Measurements from ENCODE around the gene TFE3. TPM values are rescaled to one million over a fixed set of nuclear protein-coding genes. Genes with fewer than 3 reads are reported as not detected.

Gene TFE3
- total and polyA plus RNA-seq, 2 experiments from 2014 or later, result 32.1 to 55.0 TPM

DNA sequence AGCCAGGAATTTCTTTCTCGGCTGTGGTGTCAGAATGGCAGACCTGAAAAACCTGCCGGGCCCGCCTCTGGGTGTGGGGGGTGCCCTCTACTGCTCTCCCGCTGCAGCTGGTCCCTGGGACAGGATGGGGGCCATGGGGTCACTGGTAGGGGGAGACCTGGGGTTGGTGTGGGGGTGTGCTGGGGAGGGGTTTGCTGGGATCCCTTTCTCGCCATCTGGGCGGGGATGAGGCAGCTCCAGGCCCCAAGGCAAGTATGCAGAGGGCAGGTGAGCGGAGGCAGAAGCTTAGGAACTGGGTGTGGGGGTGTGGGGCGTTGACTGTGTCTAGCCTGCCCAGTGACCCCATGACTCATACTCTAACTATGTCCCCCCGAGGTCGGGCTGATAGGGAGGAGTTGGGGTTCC, 16.5 kb upstream of the TFE3 start:
- DNase-seq (ENCODE audit: low read depth in 1 of 2, low spot score in 1 of 2), result no peak
- Histone ChIP-seq H3K27me3 (no peaks in the 10 kb centered on the region), H3K4me1 (ENCODE audit: low read depth) (no peaks in the 10 kb centered on the region), H3K4me3 (no peak overlapping the region), H3K36me3 (no peaks in the 10 kb centered on the region), H3K27ac (no peak overlapping the region), H3K9me3 (ENCODE audit: low read depth) (no peaks in the 10 kb centered on the region)
- TF ChIP-seq, protein P1, sequence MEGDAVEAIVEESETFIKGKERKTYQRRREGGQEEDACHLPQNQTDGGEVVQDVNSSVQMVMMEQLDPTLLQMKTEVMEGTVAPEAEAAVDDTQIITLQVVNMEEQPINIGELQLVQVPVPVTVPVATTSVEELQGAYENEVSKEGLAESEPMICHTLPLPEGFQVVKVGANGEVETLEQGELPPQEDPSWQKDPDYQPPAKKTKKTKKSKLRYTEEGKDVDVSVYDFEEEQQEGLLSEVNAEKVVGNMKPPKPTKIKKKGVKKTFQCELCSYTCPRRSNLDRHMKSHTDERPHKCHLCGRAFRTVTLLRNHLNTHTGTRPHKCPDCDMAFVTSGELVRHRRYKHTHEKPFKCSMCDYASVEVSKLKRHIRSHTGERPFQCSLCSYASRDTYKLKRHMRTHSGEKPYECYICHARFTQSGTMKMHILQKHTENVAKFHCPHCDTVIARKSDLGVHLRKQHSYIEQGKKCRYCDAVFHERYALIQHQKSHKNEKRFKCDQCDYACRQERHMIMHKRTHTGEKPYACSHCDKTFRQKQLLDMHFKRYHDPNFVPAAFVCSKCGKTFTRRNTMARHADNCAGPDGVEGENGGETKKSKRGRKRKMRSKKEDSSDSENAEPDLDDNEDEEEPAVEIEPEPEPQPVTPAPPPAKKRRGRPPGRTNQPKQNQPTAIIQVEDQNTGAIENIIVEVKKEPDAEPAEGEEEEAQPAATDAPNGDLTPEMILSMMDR (IDR thresholded peaks at IDR 0.05; ENCODE audit: low read depth, low read length), result no peak

DNA sequence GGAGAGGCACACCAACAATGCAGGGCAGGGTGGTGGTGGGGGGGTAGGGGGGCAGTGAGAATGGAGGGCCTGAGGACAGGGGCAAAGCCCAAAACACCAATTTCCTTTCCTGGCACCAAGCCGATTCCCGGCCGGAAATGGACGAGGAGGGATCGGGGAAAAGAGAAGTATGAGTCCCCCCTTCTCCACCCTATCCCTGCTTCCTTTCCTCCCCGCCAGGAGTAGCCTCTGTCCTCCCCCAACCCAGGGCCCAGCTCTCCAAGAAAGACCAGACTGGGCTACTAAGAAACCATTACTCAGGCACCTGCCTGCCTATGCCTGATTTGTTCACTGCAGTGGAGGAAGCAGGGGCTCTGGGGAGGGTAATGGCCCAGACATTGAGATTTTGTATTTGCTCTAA, 16.0 kb upstream of the TFE3 start:
- Histone ChIP-seq H3K36me3 (no peaks in the 10 kb centered on the region), H3K4me3 (no peak overlapping the region), H3K9me3 (ENCODE audit: low read depth) (no peaks in the 10 kb centered on the region), H3K27ac (no peak overlapping the region), H3K4me1 (ENCODE audit: low read depth) (no peaks in the 10 kb centered on the region), H3K27me3 (no peaks in the 10 kb centered on the region)
- no peak for DNase-seq (ENCODE audit: low read depth in 1 of 2, low spot score in 1 of 2)
- TF ChIP-seq, protein P1 (IDR thresholded peaks at IDR 0.05; ENCODE audit: low read depth, low read length), result no peak

DNA sequence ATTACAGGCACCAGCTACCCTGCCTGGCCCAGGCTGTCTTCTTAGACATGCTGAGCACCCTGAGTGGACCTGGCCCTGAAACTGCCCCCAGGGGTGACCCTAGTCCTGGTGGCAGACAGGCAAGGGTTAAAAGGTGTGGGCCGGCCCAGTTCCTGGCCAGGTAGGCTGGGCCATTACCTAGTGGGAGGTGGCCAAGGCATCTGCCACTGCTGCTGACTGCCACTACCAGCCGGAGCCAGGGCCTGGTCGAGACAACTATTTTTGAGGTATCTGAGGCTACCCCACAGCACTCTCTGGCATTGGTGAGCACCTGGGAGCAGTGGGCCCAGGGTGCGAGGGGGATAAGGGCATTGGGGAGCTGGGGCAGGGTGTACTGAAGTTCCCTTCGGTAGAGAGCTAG, 15.6 kb upstream of the TFE3 start, which contains the start of gene CCDC120:
Gene CCDC120 (plus strand): TSS at position 206 of the 400 bp plus-strand sequence. CDS start 3,043 bp downstream, outside the sequence.
- TF ChIP-seq, protein P1 (IDR thresholded peaks at IDR 0.05; ENCODE audit: low read depth, low read length), result no peak
- no peaks in the 10 kb centered on the region for H3K9me3 ChIP-seq (ENCODE audit: low read depth)
- no peak within 1 kb of the TSS for H3K27ac ChIP-seq
- H3K36me3 ChIP-seq, result no peaks in the 10 kb centered on the region
- no peaks in the 10 kb centered on the region for H3K4me1 ChIP-seq (ENCODE audit: low read depth)
- no peak for DNase-seq (ENCODE audit: low read depth in 1 of 2, low spot score in 1 of 2)
- no peak within 1 kb of the TSS for H3K4me3 ChIP-seq
- H3K27me3 ChIP-seq, result no peaks in the 10 kb centered on the region

DNA sequence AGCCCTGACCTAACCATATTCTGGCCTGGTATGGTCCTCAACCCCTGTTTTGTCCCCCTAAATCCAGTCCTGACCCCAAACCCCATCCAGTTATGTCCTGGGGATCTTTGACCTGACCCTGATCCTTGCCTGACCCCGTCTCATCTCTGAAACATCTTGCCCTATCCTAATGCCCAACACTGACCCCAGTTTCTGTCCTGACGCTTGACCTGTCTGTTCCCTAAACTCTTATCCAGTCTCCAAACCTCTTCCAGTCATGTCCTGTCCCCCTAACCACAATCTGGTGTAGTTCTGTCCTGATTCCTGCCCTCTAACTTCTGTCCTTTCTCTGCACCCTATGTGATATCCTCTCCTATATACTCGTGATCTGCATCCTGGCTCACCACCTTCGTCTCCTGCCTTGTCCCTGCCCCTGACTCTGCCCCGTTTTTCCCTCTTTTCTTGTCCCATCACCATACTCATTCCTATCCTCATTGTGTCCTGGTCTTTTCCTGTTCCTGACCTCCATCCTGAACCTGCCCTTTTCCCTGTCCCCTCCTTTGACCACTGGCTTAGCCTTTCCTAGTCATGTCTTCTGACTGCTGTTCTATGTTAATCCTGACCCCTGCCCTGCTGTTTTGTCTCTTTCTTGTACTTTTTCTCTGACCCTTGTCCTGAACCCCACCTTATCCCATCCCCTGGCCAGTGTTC, 11.1 kb upstream of the TFE3 start:
- no peaks in the 10 kb centered on the region for H3K36me3 ChIP-seq
- peak overlapping the region; percentile 62 for H3K4me3 ChIP-seq
- H3K9me3 ChIP-seq (ENCODE audit: low read depth), result no peaks in the 10 kb centered on the region
- TF ChIP-seq, protein P1 (IDR thresholded peaks at IDR 0.05; ENCODE audit: low read depth, low read length), result no peak
- H3K27me3 ChIP-seq, result no peaks in the 10 kb centered on the region
- H3K4me1 ChIP-seq (ENCODE audit: low read depth), result no peaks in the 10 kb centered on the region
- H3K27ac ChIP-seq, result no peak overlapping the region
- DNase-seq (ENCODE audit: low read depth in 1 of 2, low spot score in 1 of 2), result no peak

DNA sequence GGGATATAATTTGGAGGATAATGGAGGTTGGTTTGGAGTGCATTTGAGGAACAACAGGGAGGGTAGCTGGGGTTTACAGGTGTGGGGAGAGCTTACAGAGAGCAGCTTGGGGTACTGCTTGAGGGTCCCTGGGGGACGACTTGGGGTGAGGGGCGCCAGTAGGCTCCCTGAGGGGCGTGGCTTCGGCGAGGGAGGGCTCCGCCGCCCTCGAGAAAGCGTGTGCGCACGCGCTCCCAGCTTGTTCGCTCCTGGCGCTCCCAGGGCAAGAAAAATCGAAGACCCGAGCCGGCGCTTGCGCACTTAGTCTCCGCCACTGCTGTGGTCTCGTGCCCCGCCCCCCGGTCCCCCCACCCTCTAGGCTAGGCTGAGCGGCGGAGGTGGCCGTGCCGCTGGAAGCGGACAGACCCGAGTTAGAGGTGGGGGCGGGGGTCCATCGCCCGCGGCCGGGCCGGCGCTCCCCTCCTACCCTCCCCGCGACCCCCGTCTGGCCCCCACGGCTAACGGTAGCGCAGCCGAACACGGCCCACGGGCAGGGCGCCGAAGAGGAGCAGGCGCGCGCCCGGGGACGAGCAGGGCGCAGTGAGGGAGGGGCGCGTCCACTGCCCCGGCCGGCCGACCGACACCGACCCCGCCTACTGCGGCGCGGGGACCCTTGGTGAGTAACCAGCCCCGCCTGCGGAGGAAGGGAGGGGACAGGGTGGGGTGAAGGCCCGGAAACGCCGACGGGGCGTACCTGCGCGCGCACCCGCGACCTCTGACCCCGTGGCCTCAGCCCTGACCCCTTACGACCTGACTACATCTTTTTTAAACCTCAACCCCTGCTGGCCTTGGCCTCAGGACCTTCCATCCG, 10.3 kb upstream of the TFE3 start:
- no peaks in the 10 kb centered on the region for H3K9me3 ChIP-seq (ENCODE audit: low read depth)
- H3K4me1 ChIP-seq (ENCODE audit: low read depth), result no peaks in the 10 kb centered on the region
- peak overlapping the region; percentile 62 for H3K4me3 ChIP-seq
- no peaks in the 10 kb centered on the region for H3K36me3 ChIP-seq
- DNase-seq (ENCODE audit: low read depth in 1 of 2, low spot score in 1 of 2), result peak; percentile 64 to 89
- H3K27me3 ChIP-seq, result no peaks in the 10 kb centered on the region
- TF ChIP-seq, protein P1 (IDR thresholded peaks at IDR 0.05; ENCODE audit: low read depth, low read length), result no peak
- H3K27ac ChIP-seq, result peak overlapping the region; percentile 81

All from cardiac muscle cell (in vitro differentiated cells and primary cell).